Tibial nerve (tissue), 4 donors: Measurements from ENCODE around the gene MTFP1.

ENCODE experiments used
- CTCF ChIP-seq, 5 experiments: fragments of 200-600 bp in 3 of 5; fragments of 450-650 bp in 2 of 5; sonication (generic) in 3 of 5; IDR thresholded peaks; one replicate each; pipeline ENCODE4 v1.5.1; 2016 to 2019; ENCODE audit warnings: antibody characterized with exemption in 5 of 5, mild to moderate bottlenecking in 3 of 5, moderate library complexity in 2 of 5
- EP300 ChIP-seq, 2 donors: sonication (generic); formaldehyde crosslinking; IDR thresholded peaks; one replicate each; pipeline ENCODE4 v1.6.1; 2017; ENCODE audit warnings: antibody characterized with exemption in 2 of 2, mild to moderate bottlenecking in 1 of 2
- POLR2A ChIP-seq, 2 donors: fragments of 450-650 bp; IDR thresholded peaks; one replicate each; pipeline ENCODE4 v1.6.1; 2017; ENCODE audit warnings: antibody characterized with exemption in 2 of 2, mild to moderate bottlenecking in 2 of 2, moderate library complexity in 2 of 2

- no peak for TF ChIP-seq CTCF (IDR thresholded peaks at IDR 0.05)
- peak in 1 of 2 donors; percentile 76 for TF ChIP-seq EP300 (IDR thresholded peaks at IDR 0.05)
- TF ChIP-seq POLR2A (IDR thresholded peaks at IDR 0.05) = peak in 1 of 2 donors; percentile 47
Measured at GRCh38 chr22:30422481-30423300, 2.9 kb upstream of the MTFP1 start.
